Neural crest cell (in vitro differentiated cells): ENCODE results near the gene ANGEL2. TPM values are rescaled to one million over a fixed set of nuclear protein-coding genes. Genes with fewer than 3 reads are reported as not detected.

ENCODE experiments used
- DNase-seq: peaks from one replicate; pipeline ENCODE4 v3.0.0; 2021; ENCODE audit warnings: low read depth, mixed read lengths, low spot score
- H3K27ac Mint-ChIP-seq: one replicate; pipeline ENCODE4 v1.8.0; 2021; ENCODE audit warnings: mild to moderate bottlenecking, mixed read lengths; ENCODE audit not compliant: unreplicated experiment
- H3K27me3 Mint-ChIP-seq: 2 replicates; pipeline ENCODE4 v1.8.0; 2021; ENCODE audit warnings: low read depth, mild to moderate bottlenecking, mixed read lengths
- H3K36me3 Mint-ChIP-seq: 2 replicates; pipeline ENCODE4 v1.8.0; 2021; ENCODE audit warnings: low read depth, mild to moderate bottlenecking, mixed read lengths
- H3K4me1 Mint-ChIP-seq: 2 replicates; pipeline ENCODE4 v1.8.0; 2021; ENCODE audit warnings: mixed read lengths
- H3K4me3 Mint-ChIP-seq: one replicate; pipeline ENCODE4 v1.8.0; 2021; ENCODE audit warnings: mild to moderate bottlenecking, mixed read lengths
- H3K9me3 Mint-ChIP-seq: 2 replicates; pipeline ENCODE4 v1.8.0; 2021; ENCODE audit warnings: mixed read lengths
- CTCF ChIP-seq: fragments of 200-600 bp; sonication (generic); conservative IDR thresholded peaks from 2 replicates; pipeline ENCODE4 v1.5.0; 2021; ENCODE audit warnings: antibody characterized with exemption, mild to moderate bottlenecking
- total RNA-seq: library from RNA; stranded (reverse); gene quantifications from 2 replicates; pipeline ENCODE4 v1.2.1, GENCODE V29; 2021

Gene ANGEL2
- total RNA-seq, 1 donor from 2014 or later = 49.0 TPM

GRCh38 chr1:212953321-212953720 is 62.3 kb downstream of the ANGEL2 start:
- no peak for DNase-seq
- Mint-ChIP-seq H3K4me3 (peak overlapping the region; percentile 78), H3K36me3 (no peaks in the 10 kb centered on the region), H3K27ac (no peak overlapping the region), H3K27me3 (peaks cover 12% of the 10 kb centered on the region), H3K4me1 (peaks cover 25% of the 10 kb centered on the region), H3K9me3 (peaks cover 5% of the 10 kb centered on the region)
- no peak for TF ChIP-seq CTCF

- no peak for TF ChIP-seq CTCF
- H3K4me1 Mint-ChIP-seq = peaks cover 25% of the 10 kb centered on the region
- peaks cover 8% of the 10 kb centered on the region for H3K9me3 Mint-ChIP-seq
- H3K36me3 Mint-ChIP-seq = no peaks in the 10 kb centered on the region
- no peak for DNase-seq
- peak overlapping the region; percentile 78 for H3K4me3 Mint-ChIP-seq
- H3K27me3 Mint-ChIP-seq = peaks cover 12% of the 10 kb centered on the region
- no peak overlapping the region for H3K27ac Mint-ChIP-seq
Observed at GRCh38 chr1:212952641-212952976, 63.1 kb downstream of the ANGEL2 start.

- no peak for TF ChIP-seq CTCF
- Mint-ChIP-seq H3K4me1 (peaks cover 25% of the 10 kb centered on the region), H3K36me3 (no peaks in the 10 kb centered on the region), H3K27me3 (peaks cover 12% of the 10 kb centered on the region), H3K9me3 (peaks cover 8% of the 10 kb centered on the region), H3K4me3 (peak overlapping the region; percentile 78), H3K27ac (no peak overlapping the region)
- DNase-seq = no peak
Observed at GRCh38 chr1:212951947-212952640, 63.6 kb downstream of the ANGEL2 start.

GRCh38 chr1:212951126-212951946 is 64.3 kb downstream of the ANGEL2 start:
- no peak overlapping the region for H3K27ac Mint-ChIP-seq
- peaks cover 12% of the 10 kb centered on the region for H3K27me3 Mint-ChIP-seq
- no peak for TF ChIP-seq CTCF
- DNase-seq = no peak
- H3K4me1 Mint-ChIP-seq = peaks cover 25% of the 10 kb centered on the region
- peak overlapping the region; percentile 88 for H3K4me3 Mint-ChIP-seq
- H3K36me3 Mint-ChIP-seq = no peaks in the 10 kb centered on the region
- H3K9me3 Mint-ChIP-seq = peaks cover 8% of the 10 kb centered on the region

- peaks cover 25% of the 10 kb centered on the region for H3K4me1 Mint-ChIP-seq
- peak within 1 kb of the TSS; percentile 68 for H3K27ac Mint-ChIP-seq
- peak; percentile 79 for DNase-seq
- peaks cover 8% of the 10 kb centered on the region for H3K9me3 Mint-ChIP-seq
- H3K4me3 Mint-ChIP-seq = peak within 1 kb of the TSS; percentile 88
- peaks cover 12% of the 10 kb centered on the region for H3K27me3 Mint-ChIP-seq
- H3K36me3 Mint-ChIP-seq = no peaks in the 10 kb centered on the region
- TF ChIP-seq CTCF = no peak
Observed at GRCh38 chr1:212950243-212951125, 65.2 kb downstream of the ANGEL2 start, which contains the start of gene VASH2. Gene VASH2, plus strand, starts transcription at chr1:212950541. Its CDS starts 1,002 bp downstream, at chr1:212951543.
